Activated CD8-positive, alpha-beta T cell treated with anti-CD3 and anti-CD28 coated beads, Interleukin-2, amount 10 ng/mL, durations not matched to agents 7 days and 5 days (primary cell): ENCODE data around the gene DYRK4. TPM values are rescaled to one million over a fixed set of nuclear protein-coding genes. Genes with fewer than 3 reads are reported as not detected.
A peak's percentile ranks its signal among the peaks of the same experiment; 100 is the strongest.

Experiments
- ATAC-seq: fragments of 150-1000 bp; cut with Tn5 transposase; one replicate; pipeline ENCODE4 v1.10.0; 2021; ENCODE audit warnings: moderate library complexity
- CTCF ChIA-PET: fragments of 350-600 bp; sonication (Branson Sonifier 250); formaldehyde crosslinking; loops from one replicate; lab custom pipeline; 2021; ENCODE audit warnings: antibody characterized with exemption; lab: Charles Lee
- POLR2A ChIA-PET: fragments of 350-600 bp; sonication (Branson Sonifier 250); formaldehyde crosslinking; loops from one replicate; lab custom pipeline; 2021; ENCODE audit warnings: antibody characterized with exemption; lab: Charles Lee
- DNase-seq: peaks from one replicate; pipeline ENCODE4 v3.0.0-alpha.2; 2020
- H3K27ac Mint-ChIP-seq: one replicate; pipeline ENCODE4 v1.8.0; 2021; ENCODE audit warnings: mild to moderate bottlenecking, mixed read lengths
- H3K27me3 Mint-ChIP-seq: one replicate; pipeline ENCODE4 v1.8.0; 2021; ENCODE audit warnings: low read depth, mixed read lengths
- H3K36me3 Mint-ChIP-seq: one replicate; pipeline ENCODE4 v1.8.0; 2021; ENCODE audit warnings: low read depth, mixed read lengths
- H3K4me1 Mint-ChIP-seq: one replicate; pipeline ENCODE4 v1.8.0; 2021; ENCODE audit warnings: low read depth, mixed read lengths
- H3K4me3 Mint-ChIP-seq: one replicate; pipeline ENCODE4 v1.8.0; 2021; ENCODE audit warnings: mild to moderate bottlenecking, mixed read lengths
- H3K9me3 Mint-ChIP-seq: one replicate; pipeline ENCODE4 v1.8.0; 2022; ENCODE audit warnings: mixed read lengths; ENCODE audit not compliant: insufficient read depth
- total RNA-seq, 2 experiments: library from RNA; stranded (reverse); gene quantifications; one replicate each; pipeline ENCODE4 v1.2.3, GENCODE V29; 2021

DYRK4 gene
- total RNA-seq, 2 experiments from 2014 or later, result 27.7 to 28.1 TPM

- ATAC-seq (no peak), DNase-seq (no peak)
- Mint-ChIP-seq H3K36me3 (peaks cover 30% of the 10 kb centered on the region), H3K4me1 (peaks cover 38% of the 10 kb centered on the region), H3K9me3 (no peaks in the 10 kb centered on the region), H3K4me3 (peak overlapping the region; percentile 98), H3K27me3 (no peaks in the 10 kb centered on the region), H3K27ac (peak overlapping the region; percentile 98)
- POLR2A ChIA-PET, result interaction anchor here (0.9 to 1.2 kb wide), 2 partner anchors 32 to 667 kb away, joined by 3 read pairs; no protein-coding TSS in a partner anchor
- CTCF ChIA-PET, result no interaction called here
These were observed 22.7 kb upstream of the DYRK4 start for GRCh38 chr12:4539167-4539870.

- DNase-seq (no peak), ATAC-seq (no peak)
- no peaks in the 10 kb centered on the region for H3K9me3 Mint-ChIP-seq
- ChIA-PET CTCF (interaction anchor here (1.0 to 1.3 kb wide), 2 partner anchors 10 to 263 kb away, joined by 3 to 6 read pairs; no protein-coding TSS in a partner anchor), POLR2A (no interaction called here)
- H3K4me1 Mint-ChIP-seq, result peaks cover 38% of the 10 kb centered on the region
- H3K36me3 Mint-ChIP-seq, result peaks cover 37% of the 10 kb centered on the region
- H3K4me3 Mint-ChIP-seq, result peak overlapping the region; percentile 98
- no peaks in the 10 kb centered on the region for H3K27me3 Mint-ChIP-seq
- peak overlapping the region; percentile 98 for H3K27ac Mint-ChIP-seq
These were observed 21.8 kb upstream of the DYRK4 start for GRCh38 chr12:4540170-4540569.

GRCh38 chr12:4540638-4541037 lies 21.4 kb upstream of the DYRK4 start:
- Mint-ChIP-seq H3K4me1 (peaks cover 38% of the 10 kb centered on the region), H3K27me3 (no peaks in the 10 kb centered on the region), H3K27ac (no peak overlapping the region), H3K9me3 (no peaks in the 10 kb centered on the region), H3K4me3 (no peak overlapping the region), H3K36me3 (peaks cover 41% of the 10 kb centered on the region)
- ChIA-PET POLR2A (interaction anchor here (0.6 kb wide), 2 partner anchors 8 to 141 kb away, joined by 3 read pairs; no protein-coding TSS in a partner anchor), CTCF (interaction anchor here (1.0 to 1.3 kb wide), 3 partner anchors 10 to 263 kb away, joined by 3 to 6 read pairs (median 3); no protein-coding TSS in a partner anchor)
- DNase-seq (no peak), ATAC-seq (no peak)

- POLR2A ChIA-PET, result interaction anchor here (1.4 kb wide), 1 partner anchor 17 kb away, joined by 3 read pairs; the partner anchor contains the start of gene DYRK4
- DNase-seq (no peak), ATAC-seq (no peak)
- Mint-ChIP-seq H3K4me3 (no peak overlapping the region), H3K9me3 (no peaks in the 10 kb centered on the region), H3K27ac (no peak overlapping the region), H3K36me3 (peaks cover 52% of the 10 kb centered on the region), H3K27me3 (no peaks in the 10 kb centered on the region), H3K4me1 (peaks cover 13% of the 10 kb centered on the region)
- CTCF ChIA-PET, result no interaction called here
These were observed 16.8 kb upstream of the DYRK4 start for GRCh38 chr12:4545195-4545594.

GRCh38 chr12:4552191-4552590 lies 9.8 kb upstream of the DYRK4 start:
- Mint-ChIP-seq H3K4me1 (no peaks in the 10 kb centered on the region), H3K9me3 (no peaks in the 10 kb centered on the region), H3K27ac (no peak overlapping the region), H3K27me3 (no peaks in the 10 kb centered on the region), H3K4me3 (no peak overlapping the region), H3K36me3 (peaks cover 57% of the 10 kb centered on the region)
- ATAC-seq, result no peak
- ChIA-PET CTCF (interaction anchor here (0.9 kb wide), 1 partner anchor 206 kb away, joined by 3 read pairs; no protein-coding TSS in a partner anchor), POLR2A (no interaction called here)
- DNase-seq, result no peak

GRCh38 chr12:4553943-4554342 lies 8.1 kb upstream of the DYRK4 start:
- DNase-seq (no peak), ATAC-seq (no peak)
- no peaks in the 10 kb centered on the region for H3K9me3 Mint-ChIP-seq
- H3K4me3 Mint-ChIP-seq, result no peak overlapping the region
- peaks cover 53% of the 10 kb centered on the region for H3K36me3 Mint-ChIP-seq
- no peak overlapping the region for H3K27ac Mint-ChIP-seq
- CTCF ChIA-PET, result no interaction called here
- POLR2A ChIA-PET, result interaction anchor here (1.3 kb wide), 1 partner anchor 95 kb away, joined by 3 read pairs; the partner anchor contains the start of gene AKAP3
- no peaks in the 10 kb centered on the region for H3K4me1 Mint-ChIP-seq
- no peaks in the 10 kb centered on the region for H3K27me3 Mint-ChIP-seq

- H3K27ac Mint-ChIP-seq, result no peak overlapping the region
- H3K4me3 Mint-ChIP-seq, result no peak overlapping the region
- no peak for ATAC-seq
- H3K4me1 Mint-ChIP-seq, result no peaks in the 10 kb centered on the region
- H3K27me3 Mint-ChIP-seq, result no peaks in the 10 kb centered on the region
- DNase-seq, result no peak
- POLR2A ChIA-PET, result no interaction called here
- H3K36me3 Mint-ChIP-seq, result peaks cover 45% of the 10 kb centered on the region
- CTCF ChIA-PET, result no interaction called here
- H3K9me3 Mint-ChIP-seq, result no peaks in the 10 kb centered on the region
These were observed 6.2 kb upstream of the DYRK4 start for GRCh38 chr12:4555804-4556203.

GRCh38 chr12:4556735-4557530 lies 5.1 kb upstream of the DYRK4 start:
- POLR2A ChIA-PET, result no interaction called here
- no peaks in the 10 kb centered on the region for H3K27me3 Mint-ChIP-seq
- DNase-seq (no peak), ATAC-seq (no peak)
- no peak overlapping the region for H3K4me3 Mint-ChIP-seq
- no peak overlapping the region for H3K27ac Mint-ChIP-seq
- CTCF ChIA-PET, result no interaction called here
- H3K4me1 Mint-ChIP-seq, result peaks cover 3% of the 10 kb centered on the region
- H3K9me3 Mint-ChIP-seq, result no peaks in the 10 kb centered on the region
- peaks cover 47% of the 10 kb centered on the region for H3K36me3 Mint-ChIP-seq

GRCh38 chr12:4557586-4557985 lies 4.4 kb upstream of the DYRK4 start:
- ChIA-PET CTCF (no interaction called here), POLR2A (no interaction called here)
- Mint-ChIP-seq H3K36me3 (peaks cover 46% of the 10 kb centered on the region), H3K27ac (no peak overlapping the region), H3K9me3 (no peaks in the 10 kb centered on the region), H3K4me3 (no peak overlapping the region), H3K4me1 (peaks cover 10% of the 10 kb centered on the region), H3K27me3 (no peaks in the 10 kb centered on the region)
- no peak for DNase-seq
- ATAC-seq, result no peak

- ChIA-PET POLR2A (no interaction called here), CTCF (no interaction called here)
- no peak overlapping the region for H3K4me3 Mint-ChIP-seq
- DNase-seq (no peak), ATAC-seq (no peak)
- peaks cover 44% of the 10 kb centered on the region for H3K36me3 Mint-ChIP-seq
- H3K9me3 Mint-ChIP-seq, result no peaks in the 10 kb centered on the region
- no peak overlapping the region for H3K27ac Mint-ChIP-seq
- peaks cover 13% of the 10 kb centered on the region for H3K4me1 Mint-ChIP-seq
- H3K27me3 Mint-ChIP-seq, result no peaks in the 10 kb centered on the region
These were observed 3.8 kb upstream of the DYRK4 start for GRCh38 chr12:4558171-4558570.

GRCh38 chr12:4563336-4563735 lies 1.3 kb downstream of the DYRK4 start:
- POLR2A ChIA-PET, result no interaction called here
- H3K4me3 Mint-ChIP-seq, result no peak overlapping the region
- DNase-seq (no peak), ATAC-seq (no peak)
- H3K27me3 Mint-ChIP-seq, result peaks cover 6% of the 10 kb centered on the region
- H3K27ac Mint-ChIP-seq, result no peak overlapping the region
- CTCF ChIA-PET, result interaction anchor here (1.8 kb wide), 1 partner anchor 41 kb away, joined by 6 read pairs; no protein-coding TSS in a partner anchor
- no peaks in the 10 kb centered on the region for H3K9me3 Mint-ChIP-seq
- H3K36me3 Mint-ChIP-seq, result peaks cover 22% of the 10 kb centered on the region
- peaks cover 33% of the 10 kb centered on the region for H3K4me1 Mint-ChIP-seq
